C4-2B (cell line): ENCODE data around the gene BCL11B.
A peak's percentile ranks its signal among the peaks of the same experiment; 100 is the strongest.

Experiments used
- H3K27ac ChIP-seq: fragments of 450-650 bp; 2 replicates; pipeline ENCODE4 v1.5.1; 2017
- ZFX ChIP-seq: fragments of 450-650 bp; IDR thresholded peaks from 2 replicates; pipeline ENCODE4 v1.6.1; 2017
- TF ChIP-seq, protein P1 (sequence below): fragments of 450-650 bp; conservative IDR thresholded peaks from 2 replicates; pipeline ENCODE4 v1.5.1; 2017; ENCODE audit warnings: mild to moderate bottlenecking

BCL11B gene

DNA sequence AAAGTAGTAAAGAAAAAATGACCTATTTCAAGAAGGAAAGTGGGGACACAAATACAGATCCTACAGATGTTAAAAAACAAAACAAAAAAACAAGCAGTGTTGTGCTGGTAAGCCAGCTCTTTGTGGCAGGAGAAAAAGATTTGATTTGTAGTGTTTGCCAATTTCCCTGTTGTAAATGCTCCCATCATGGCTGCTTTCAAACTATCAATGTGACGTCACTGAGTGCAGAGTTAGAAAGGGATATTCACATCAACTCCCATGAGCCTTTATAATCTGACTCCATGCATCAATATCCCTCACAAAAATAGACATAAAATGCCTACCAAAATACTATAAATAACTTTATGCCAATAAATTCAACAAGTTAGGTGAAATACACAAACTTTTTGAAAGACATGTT lies 32.2 kb upstream of the BCL11B start:
- no peak overlapping the region for H3K27ac ChIP-seq
- TF ChIP-seq, protein P1, sequence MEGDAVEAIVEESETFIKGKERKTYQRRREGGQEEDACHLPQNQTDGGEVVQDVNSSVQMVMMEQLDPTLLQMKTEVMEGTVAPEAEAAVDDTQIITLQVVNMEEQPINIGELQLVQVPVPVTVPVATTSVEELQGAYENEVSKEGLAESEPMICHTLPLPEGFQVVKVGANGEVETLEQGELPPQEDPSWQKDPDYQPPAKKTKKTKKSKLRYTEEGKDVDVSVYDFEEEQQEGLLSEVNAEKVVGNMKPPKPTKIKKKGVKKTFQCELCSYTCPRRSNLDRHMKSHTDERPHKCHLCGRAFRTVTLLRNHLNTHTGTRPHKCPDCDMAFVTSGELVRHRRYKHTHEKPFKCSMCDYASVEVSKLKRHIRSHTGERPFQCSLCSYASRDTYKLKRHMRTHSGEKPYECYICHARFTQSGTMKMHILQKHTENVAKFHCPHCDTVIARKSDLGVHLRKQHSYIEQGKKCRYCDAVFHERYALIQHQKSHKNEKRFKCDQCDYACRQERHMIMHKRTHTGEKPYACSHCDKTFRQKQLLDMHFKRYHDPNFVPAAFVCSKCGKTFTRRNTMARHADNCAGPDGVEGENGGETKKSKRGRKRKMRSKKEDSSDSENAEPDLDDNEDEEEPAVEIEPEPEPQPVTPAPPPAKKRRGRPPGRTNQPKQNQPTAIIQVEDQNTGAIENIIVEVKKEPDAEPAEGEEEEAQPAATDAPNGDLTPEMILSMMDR, result no peak
- TF ChIP-seq ZFX, result no peak

DNA sequence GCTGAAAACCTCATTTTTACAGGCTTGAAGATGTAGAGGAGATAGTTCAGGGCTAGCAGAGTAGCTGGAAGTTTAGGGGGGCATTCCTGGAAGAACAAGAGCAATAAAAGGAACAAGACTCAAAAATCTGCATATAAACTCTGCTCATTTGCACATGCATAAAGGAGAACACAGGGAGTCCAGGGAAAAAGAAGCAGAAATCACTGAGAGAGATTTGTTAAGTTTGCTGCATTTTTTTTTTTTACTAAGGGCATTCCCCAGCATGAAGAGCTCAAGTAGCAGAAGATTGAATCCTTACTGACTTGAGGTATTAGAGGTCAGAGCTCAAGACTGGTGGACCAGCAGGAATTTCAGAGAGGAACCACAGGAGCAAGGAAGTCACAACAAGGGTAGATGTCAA lies 28.2 kb upstream of the BCL11B start:
- TF ChIP-seq ZFX, result no peak
- TF ChIP-seq, protein P1, result no peak
- H3K27ac ChIP-seq, result no peak overlapping the region

DNA sequence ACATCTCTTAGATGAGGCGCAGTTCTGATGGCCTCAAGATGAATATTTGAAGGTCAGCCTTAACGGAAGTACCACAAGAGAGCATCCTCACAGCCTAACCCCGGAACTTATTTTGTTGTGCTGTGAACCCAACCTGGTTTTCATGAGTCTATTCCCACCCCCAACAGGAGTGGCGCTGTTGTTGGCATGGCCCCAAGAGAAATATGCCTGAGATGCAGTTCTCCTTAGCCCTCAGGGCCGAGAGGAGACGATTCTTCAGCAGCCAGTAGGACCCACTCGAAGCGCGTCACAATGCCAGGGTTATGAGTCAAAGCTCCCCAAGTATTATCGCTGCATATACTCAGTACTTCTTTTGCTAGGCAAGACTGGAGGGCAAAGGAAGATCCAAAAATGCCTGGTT lies 24.5 kb upstream of the BCL11B start:
- TF ChIP-seq ZFX, result no peak
- TF ChIP-seq, protein P1, result peak; percentile 29; the same call in 1 of the 2 replicates
- H3K27ac ChIP-seq, result no peak overlapping the region

DNA sequence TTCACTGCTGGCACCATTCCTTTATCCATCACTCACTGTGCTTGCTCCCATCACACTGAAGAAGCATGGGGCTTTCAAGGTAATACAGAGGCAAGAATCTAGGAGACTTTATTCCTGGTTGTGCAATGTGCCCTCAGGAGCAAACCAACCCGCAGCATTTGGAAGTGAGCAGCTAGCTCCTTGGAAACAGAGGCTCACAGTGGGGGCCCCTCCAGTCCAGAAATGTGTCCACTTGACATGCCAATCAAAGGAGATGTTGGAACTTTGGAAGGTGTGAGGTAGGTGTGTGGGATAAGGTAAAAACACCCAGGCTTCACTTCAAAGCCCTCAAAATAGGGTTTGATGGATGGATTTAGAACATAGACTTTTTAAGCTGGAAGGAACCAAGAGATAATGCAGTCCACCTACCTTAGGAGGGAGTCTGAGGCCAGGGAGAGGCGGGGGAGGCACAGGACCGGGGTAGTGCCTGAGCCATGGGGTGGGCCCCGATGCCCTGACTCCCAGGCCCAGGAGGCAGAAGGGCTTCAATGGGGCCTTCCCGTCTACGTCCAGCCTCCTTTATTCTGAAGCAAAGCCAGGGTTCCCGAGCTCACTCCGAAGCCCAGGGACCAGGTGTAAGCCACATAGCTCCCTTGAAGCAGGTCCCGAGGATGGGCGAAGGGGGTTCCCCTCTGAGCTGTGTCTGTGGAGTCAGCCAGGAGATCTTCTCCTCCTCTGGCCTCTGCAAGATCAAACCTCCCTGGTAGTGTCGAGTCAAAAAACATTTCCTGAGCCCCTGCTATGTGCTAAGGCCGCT lies 17.6 kb upstream of the BCL11B start:
- H3K27ac ChIP-seq, result no peak overlapping the region
- TF ChIP-seq ZFX, result no peak
- TF ChIP-seq, protein P1, result no peak

DNA sequence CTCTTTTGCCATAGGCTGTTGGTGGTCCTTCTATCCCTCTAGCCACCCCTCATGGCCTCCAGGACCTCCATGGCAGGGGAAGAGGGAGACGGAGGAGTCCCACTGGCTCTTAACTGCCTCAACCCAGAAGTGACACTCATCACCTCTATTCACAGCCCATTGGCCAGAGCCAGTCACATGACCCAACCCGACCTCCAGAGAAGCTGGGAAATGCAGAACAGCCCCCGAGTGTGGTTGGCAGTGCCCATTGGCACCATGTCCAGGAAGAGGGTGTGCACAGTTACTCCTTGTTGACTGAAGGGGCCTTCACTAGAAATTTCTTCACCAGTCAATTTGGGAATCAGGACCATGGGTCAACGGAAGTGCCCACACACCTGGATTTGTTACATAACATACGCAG lies 17.0 kb upstream of the BCL11B start:
- no peak overlapping the region for H3K27ac ChIP-seq
- TF ChIP-seq, protein P1, result no peak
- no peak for TF ChIP-seq ZFX

DNA sequence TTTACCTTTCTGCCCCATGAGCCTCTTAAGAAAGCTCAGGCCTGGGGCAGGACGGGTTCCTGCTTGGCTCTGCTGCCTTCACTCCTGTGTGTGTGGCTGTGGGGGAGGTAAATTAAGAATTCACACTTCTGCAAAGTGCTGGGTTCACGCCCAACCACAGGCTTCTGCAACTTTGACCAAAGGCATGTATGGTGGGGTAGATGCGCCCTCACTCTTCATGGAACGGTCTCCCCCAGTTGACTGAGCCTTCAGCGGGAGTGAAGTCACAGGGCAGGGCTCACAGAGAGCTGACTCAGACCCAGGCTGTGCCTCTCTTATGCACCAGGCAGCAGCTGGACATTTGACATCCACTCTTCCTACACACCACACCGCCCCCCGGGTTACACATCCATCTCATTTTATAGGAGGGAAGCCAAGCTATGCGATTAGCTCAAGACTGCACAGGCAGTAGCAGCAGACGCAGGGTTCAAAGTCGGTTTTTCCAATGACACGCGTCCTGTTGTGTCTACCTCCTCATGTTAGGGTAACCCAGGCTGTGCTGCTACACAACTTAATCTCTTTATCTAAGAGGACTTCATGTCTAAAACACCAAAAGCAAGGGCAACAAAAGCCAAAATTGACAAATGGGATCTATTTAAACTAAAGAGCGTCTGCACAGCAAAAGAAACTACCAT lies 15.4 kb upstream of the BCL11B start:
- TF ChIP-seq ZFX, result no peak
- TF ChIP-seq, protein P1, result no peak
- no peak overlapping the region for H3K27ac ChIP-seq

DNA sequence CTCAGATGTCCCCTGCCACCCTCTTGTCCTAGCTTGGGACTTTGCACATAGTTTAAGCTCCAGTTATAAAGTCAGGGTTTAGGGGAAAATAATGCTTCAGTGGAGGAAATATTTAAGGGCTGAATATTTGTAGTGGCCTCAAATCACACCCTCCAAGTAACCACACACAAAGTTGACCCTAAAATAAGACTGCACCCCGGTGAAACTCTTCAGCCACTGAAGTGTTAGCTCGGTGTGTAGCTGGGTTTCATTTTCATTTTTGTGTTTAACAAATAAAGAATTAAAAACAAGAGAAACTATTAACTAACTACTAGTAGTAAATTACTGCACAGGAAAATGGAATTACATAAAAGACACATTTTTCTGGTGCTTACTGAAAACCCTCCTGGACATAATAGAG lies 14.8 kb upstream of the BCL11B start:
- TF ChIP-seq, protein P1, result no peak
- no peak for TF ChIP-seq ZFX
- H3K27ac ChIP-seq, result no peak overlapping the region
